Kidney (tissue), 14 donors: ENCODE data around the gene YPEL3. TPM values are rescaled to one million over a fixed set of nuclear protein-coding genes. Genes with fewer than 3 reads are reported as not detected.

Experiments
- DNase-seq, 5 donors: peaks; one replicate each; pipeline ENCODE4 v3.0.0-alpha.2; 2013 to 2020
- FAIRE-seq: peaks from 2 replicates; lab custom pipeline; 2012; peaks lifted over from hg19 to GRCh38; lab: Jason Lieb, UNC
- H3K27ac ChIP-seq, 2 donors: one replicate each; pipeline ENCODE4 v1.7.0; 2013; ENCODE audit warnings: low read depth in 2 of 2, low read length in 2 of 2, inconsistent platforms in 1 of 2
- H3K27me3 ChIP-seq: one replicate; pipeline ENCODE4 v1.7.1; 2013; ENCODE audit warnings: low read length, inconsistent platforms; ENCODE audit not compliant: control insufficient read depth, insufficient read depth
- H3K36me3 ChIP-seq, 3 donors: one replicate each; pipeline versions ENCODE4 v1.7.0 to v1.7.1; 2013; ENCODE audit warnings: low read length in 3 of 3, control low read depth in 1 of 3, inconsistent platforms in 1 of 3; ENCODE audit not compliant: insufficient read depth in 3 of 3, control insufficient read depth in 2 of 3
- H3K4me1 ChIP-seq, 3 donors: one replicate each; pipeline versions ENCODE4 v1.7.0 to v1.7.1; 2013; ENCODE audit warnings: low read length in 3 of 3, inconsistent platforms in 1 of 3, low read depth in 1 of 3; ENCODE audit not compliant: control insufficient read depth in 2 of 3, insufficient read depth in 2 of 3
- H3K4me3 ChIP-seq, 3 donors: one replicate each; pipeline versions ENCODE4 v1.7.0 to v1.8.1; 2013; ENCODE audit warnings: low read length in 3 of 3, control low read depth in 1 of 3, inconsistent platforms in 1 of 3
- H3K9ac ChIP-seq, 3 donors: one replicate each; pipeline versions ENCODE4 v1.7.0 to v1.7.1; 2013; ENCODE audit warnings: low read length in 3 of 3, control low read depth in 1 of 3, inconsistent platforms in 1 of 3
- H3K9me3 ChIP-seq, 3 donors: one replicate each; pipeline versions ENCODE4 v1.7.0 to v1.7.1; 2013; ENCODE audit warnings: low read length in 3 of 3, control low read depth in 1 of 3, inconsistent platforms in 1 of 3; ENCODE audit not compliant: control insufficient read depth in 2 of 3, insufficient read depth in 1 of 3
- intact Hi-C: fragments of 100-400 bp; cut with DNase I; formaldehyde crosslinking; loops from one replicate; pipeline ENCODE4 v1.11.1; 2022
- polyA plus RNA-seq: library from polyadenylated mRNA; stranded (reverse); fragments of 350-450 nt; fragmentation: Illumina TruSeq; extraction: RNeasy Lipid Tissue Mini Kit (QIAGEN cat#74804); gene quantifications from one replicate; pipeline ENCODE4 v1.2.3, GENCODE V29; 2014; ENCODE audit warnings: low read depth, low replicate concordance; ENCODE audit not compliant: insufficient read depth
- total RNA-seq: library from RNA; stranded (reverse); fragmentation: NEBNext Ultra II Directional; extraction: Animal tissue kit (Norgen Biotek cat#: 25700); gene quantifications from one replicate; pipeline ENCODE4 v1.2.1, GENCODE V29; 2021
- TF ChIP-seq, protein P1 (sequence below): IDR thresholded peaks from 3 replicates; pipeline ENCODE4 v1.5.1; 2012; ENCODE audit warnings: mild to moderate bottlenecking, moderate library complexity, borderline replicate concordance; ENCODE audit not compliant: insufficient read depth; ENCODE audit errors: extremely low read depth
- donor health status: control.
- donor health status: control.
- donor health status: control.
- donor health status: control.
- donor health status: control.
- donor health status: DM: yes; HTN: yes; CAD: no.
- donor health status: Normal renal cell carcinoma (clear cell type).

Gene YPEL3
- total and polyA plus RNA-seq, 2 donors from 2014 or later, result 40.0 to 107 TPM

DNA sequence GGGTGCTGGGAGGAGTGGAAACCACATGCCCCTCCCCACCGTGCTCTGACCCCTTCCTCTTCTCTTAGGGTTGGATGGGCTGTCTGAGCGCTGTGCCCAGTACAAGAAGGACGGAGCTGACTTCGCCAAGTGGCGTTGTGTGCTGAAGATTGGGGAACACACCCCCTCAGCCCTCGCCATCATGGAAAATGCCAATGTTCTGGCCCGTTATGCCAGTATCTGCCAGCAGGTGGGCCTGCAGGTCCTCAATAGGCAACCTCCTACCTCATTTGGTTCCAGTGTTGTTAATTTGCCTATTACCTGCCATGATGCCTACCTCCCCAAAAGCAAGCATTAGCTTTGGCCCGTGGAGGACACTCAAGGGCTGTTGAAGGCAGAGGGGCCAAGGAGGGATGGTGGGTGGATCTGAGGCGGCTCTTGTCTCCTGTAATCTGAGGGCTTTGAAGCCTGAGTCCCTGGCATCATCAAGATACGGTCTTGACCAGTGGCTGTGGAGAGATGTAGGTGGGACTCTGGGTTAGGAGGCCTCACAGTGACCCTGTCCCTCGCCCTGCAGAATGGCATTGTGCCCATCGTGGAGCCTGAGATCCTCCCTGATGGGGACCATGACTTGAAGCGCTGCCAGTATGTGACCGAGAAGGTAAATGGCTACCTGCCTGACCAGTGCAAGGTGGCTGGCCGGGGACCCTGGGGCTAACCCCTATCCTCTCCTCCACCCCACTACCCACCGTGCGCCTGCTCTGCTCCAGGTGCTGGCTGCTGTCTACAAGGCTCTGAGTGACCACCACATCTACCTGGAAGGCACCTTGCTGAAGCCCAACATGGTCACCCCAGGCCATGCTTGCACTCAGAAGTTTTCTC, 27.0 kb downstream of the YPEL3 start:
- Histone ChIP-seq H3K9ac (peak overlapping the region in 1 of 3 donors; percentile 42), H3K27ac (peak overlapping the region in 1 of 2 donors; percentile 32), H3K4me1 (peaks cover 0 to 32% (median 9%) of the 10 kb centered on the region in 3 donors), H3K27me3 (no peaks in the 10 kb centered on the region), H3K36me3 (peaks cover 11 to 52% (median 34%) of the 10 kb centered on the region in 3 donors), H3K9me3 (no peaks in the 10 kb centered on the region), H3K4me3 (peak overlapping the region in 1 of 3 donors; percentile 12)
- TF ChIP-seq, protein P1, sequence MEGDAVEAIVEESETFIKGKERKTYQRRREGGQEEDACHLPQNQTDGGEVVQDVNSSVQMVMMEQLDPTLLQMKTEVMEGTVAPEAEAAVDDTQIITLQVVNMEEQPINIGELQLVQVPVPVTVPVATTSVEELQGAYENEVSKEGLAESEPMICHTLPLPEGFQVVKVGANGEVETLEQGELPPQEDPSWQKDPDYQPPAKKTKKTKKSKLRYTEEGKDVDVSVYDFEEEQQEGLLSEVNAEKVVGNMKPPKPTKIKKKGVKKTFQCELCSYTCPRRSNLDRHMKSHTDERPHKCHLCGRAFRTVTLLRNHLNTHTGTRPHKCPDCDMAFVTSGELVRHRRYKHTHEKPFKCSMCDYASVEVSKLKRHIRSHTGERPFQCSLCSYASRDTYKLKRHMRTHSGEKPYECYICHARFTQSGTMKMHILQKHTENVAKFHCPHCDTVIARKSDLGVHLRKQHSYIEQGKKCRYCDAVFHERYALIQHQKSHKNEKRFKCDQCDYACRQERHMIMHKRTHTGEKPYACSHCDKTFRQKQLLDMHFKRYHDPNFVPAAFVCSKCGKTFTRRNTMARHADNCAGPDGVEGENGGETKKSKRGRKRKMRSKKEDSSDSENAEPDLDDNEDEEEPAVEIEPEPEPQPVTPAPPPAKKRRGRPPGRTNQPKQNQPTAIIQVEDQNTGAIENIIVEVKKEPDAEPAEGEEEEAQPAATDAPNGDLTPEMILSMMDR, result peak; percentile 15
- DNase-seq, result peak in 1 of 5 donors; percentile 38
- intact Hi-C loops, result no loop called here
- no peak for FAIRE-seq

DNA sequence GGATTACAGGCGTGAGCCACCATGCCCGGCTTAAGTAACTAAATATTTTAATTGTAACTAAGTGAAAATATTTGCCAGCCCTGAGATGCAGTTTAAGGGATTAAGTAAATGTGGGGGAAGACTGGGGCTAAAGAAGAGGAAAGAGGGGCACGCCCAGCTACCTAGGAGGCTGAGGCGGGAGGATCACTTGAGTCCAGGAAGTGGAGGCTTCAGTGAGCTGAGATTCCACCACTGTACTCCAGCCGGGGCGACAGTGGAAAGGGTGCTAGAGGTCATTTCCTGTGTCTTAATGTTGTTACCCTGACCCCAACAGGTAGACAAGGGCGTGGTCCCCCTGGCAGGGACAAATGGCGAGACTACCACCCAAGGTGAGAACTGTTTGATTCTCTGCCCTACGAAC, 27.7 kb downstream of the YPEL3 start:
- Histone ChIP-seq H3K4me3 (peak overlapping the region in 1 of 3 donors; percentile 8), H3K27me3 (no peaks in the 10 kb centered on the region), H3K36me3 (peaks cover 11 to 52% (median 34%) of the 10 kb centered on the region in 3 donors), H3K9me3 (no peaks in the 10 kb centered on the region), H3K9ac (peak overlapping the region in 1 of 3 donors; percentile 42), H3K27ac (peak overlapping the region in 1 of 2 donors; percentile 32), H3K4me1 (peaks cover 0 to 39% (median 16%) of the 10 kb centered on the region in 3 donors)
- no peak for DNase-seq
- TF ChIP-seq, protein P1, result no peak
- FAIRE-seq, result no peak
- intact Hi-C loops, result no loop called here

GRCh38 chr16:30067584-30067916, 28.5 kb downstream of the YPEL3 start:
- no peak for FAIRE-seq
- peak overlapping the region in 1 of 3 donors; percentile 97 for H3K9ac ChIP-seq
- peaks cover 0 to 42% (median 18%) of the 10 kb centered on the region in 3 donors for H3K4me1 ChIP-seq
- peak overlapping the region in 2 of 3 donors; percentile 64 to 91 for H3K4me3 ChIP-seq
- no peak for DNase-seq
- H3K27me3 ChIP-seq, result no peaks in the 10 kb centered on the region
- H3K27ac ChIP-seq, result peak overlapping the region in 1 of 2 donors; percentile 99
- intact Hi-C loops, result no loop called here
- H3K9me3 ChIP-seq, result no peaks in the 10 kb centered on the region
- TF ChIP-seq, protein P1, result no peak
- peaks cover 11 to 52% (median 34%) of the 10 kb centered on the region in 3 donors for H3K36me3 ChIP-seq
